ENCODE results near the gene ARMC8.

Gene ARMC8

GRCh38 chr3:138282836-138283235, 95.7 kb downstream of the ARMC8 start:
- H3K4me1 ChIP-seq (ENCODE audit: control insufficient read depth in 1 of 2, insufficient read depth in 2 of 2, low read length in 2 of 2) = no peaks in the 10 kb centered on the region
- no peaks in the 10 kb centered on the region for H3K9me3 ChIP-seq (ENCODE audit: control insufficient read depth in 1 of 2, low read length in 2 of 2)
- H3K4me3 ChIP-seq (ENCODE audit: low read depth in 1 of 2, low read length in 2 of 2) = no peak overlapping the region
- H3K27ac ChIP-seq (ENCODE audit: low read length) = no peak overlapping the region
- H3K36me3 ChIP-seq (ENCODE audit: control insufficient read depth in 1 of 2, insufficient read depth in 2 of 2, low read length in 2 of 2) = peaks cover 26 to 49% of the 10 kb centered on the region in 2 donors
- no peaks in the 10 kb centered on the region for H3K27me3 ChIP-seq (ENCODE audit: low read depth, low read length)

DNA sequence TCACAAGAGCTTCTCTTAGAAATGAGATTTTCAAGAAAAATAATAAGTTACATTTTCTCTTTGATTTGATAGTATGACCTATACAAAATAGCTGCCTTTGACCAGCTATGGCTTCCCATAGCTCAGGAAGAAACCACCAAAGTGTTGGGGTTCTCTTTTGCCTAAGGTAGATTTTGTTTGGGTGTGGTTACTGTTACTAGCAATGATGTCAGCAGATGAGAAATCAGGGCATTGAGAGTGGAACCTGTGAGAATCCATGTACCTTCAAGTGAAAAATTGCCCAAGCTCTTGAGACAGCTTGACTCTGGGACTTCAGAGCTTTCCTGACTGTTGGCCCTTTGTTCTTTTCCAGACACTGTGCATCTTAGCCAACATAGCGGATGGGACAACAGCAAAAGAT, 97.0 kb downstream of the ARMC8 start:
- H3K36me3 ChIP-seq (ENCODE audit: control insufficient read depth in 1 of 2, insufficient read depth in 2 of 2, low read length in 2 of 2) = peaks cover 34 to 59% of the 10 kb centered on the region in 2 donors
- H3K4me3 ChIP-seq (ENCODE audit: low read depth in 1 of 2, low read length in 2 of 2) = no peak overlapping the region
- no peaks in the 10 kb centered on the region for H3K9me3 ChIP-seq (ENCODE audit: control insufficient read depth in 1 of 2, low read length in 2 of 2)
- no peaks in the 10 kb centered on the region for H3K27me3 ChIP-seq (ENCODE audit: low read depth, low read length)
- no peaks in the 10 kb centered on the region for H3K4me1 ChIP-seq (ENCODE audit: control insufficient read depth in 1 of 2, insufficient read depth in 2 of 2, low read length in 2 of 2)
- H3K27ac ChIP-seq (ENCODE audit: low read length) = no peak overlapping the region

GRCh38 chr3:138284957-138285477, 97.9 kb downstream of the ARMC8 start:
- Histone ChIP-seq H3K9me3 (ENCODE audit: control insufficient read depth in 1 of 2, low read length in 2 of 2) (no peaks in the 10 kb centered on the region), H3K27ac (ENCODE audit: low read length) (no peak overlapping the region), H3K36me3 (ENCODE audit: control insufficient read depth in 1 of 2, insufficient read depth in 2 of 2, low read length in 2 of 2) (peaks cover 44 to 68% of the 10 kb centered on the region in 2 donors), H3K27me3 (ENCODE audit: low read depth, low read length) (no peaks in the 10 kb centered on the region), H3K4me3 (ENCODE audit: low read depth in 1 of 2, low read length in 2 of 2) (no peak overlapping the region), H3K4me1 (ENCODE audit: control insufficient read depth in 1 of 2, insufficient read depth in 2 of 2, low read length in 2 of 2) (no peaks in the 10 kb centered on the region)

DNA sequence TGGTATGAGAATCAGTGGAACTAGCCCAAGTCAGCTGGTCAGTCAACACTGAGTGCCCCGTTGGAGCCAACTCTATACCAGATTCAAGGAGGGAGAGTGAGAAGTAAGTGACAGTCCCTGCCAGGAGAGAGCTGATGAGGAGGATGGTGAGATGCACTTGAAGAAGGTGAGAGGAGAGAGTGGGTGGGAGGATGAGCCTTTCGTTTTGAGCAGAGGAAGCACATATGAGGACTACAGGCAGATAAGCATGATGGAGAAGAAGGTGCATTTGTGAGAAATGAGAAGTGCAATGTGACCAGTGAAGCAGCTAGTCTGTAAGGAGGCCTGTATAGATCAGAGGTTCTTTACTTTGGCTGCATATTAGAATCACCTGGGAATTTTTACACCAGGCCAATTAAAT, 102.2 kb downstream of the ARMC8 start:
- H3K4me3 ChIP-seq (ENCODE audit: low read depth in 1 of 2, low read length in 2 of 2) = no peak overlapping the region
- no peaks in the 10 kb centered on the region for H3K9me3 ChIP-seq (ENCODE audit: control insufficient read depth in 1 of 2, low read length in 2 of 2)
- H3K4me1 ChIP-seq (ENCODE audit: control insufficient read depth in 1 of 2, insufficient read depth in 2 of 2, low read length in 2 of 2) = no peaks in the 10 kb centered on the region
- no peaks in the 10 kb centered on the region for H3K27me3 ChIP-seq (ENCODE audit: low read depth, low read length)
- no peak overlapping the region for H3K27ac ChIP-seq (ENCODE audit: low read length)
- peaks cover 59 to 88% of the 10 kb centered on the region in 2 donors for H3K36me3 ChIP-seq (ENCODE audit: control insufficient read depth in 1 of 2, insufficient read depth in 2 of 2, low read length in 2 of 2)

DNA sequence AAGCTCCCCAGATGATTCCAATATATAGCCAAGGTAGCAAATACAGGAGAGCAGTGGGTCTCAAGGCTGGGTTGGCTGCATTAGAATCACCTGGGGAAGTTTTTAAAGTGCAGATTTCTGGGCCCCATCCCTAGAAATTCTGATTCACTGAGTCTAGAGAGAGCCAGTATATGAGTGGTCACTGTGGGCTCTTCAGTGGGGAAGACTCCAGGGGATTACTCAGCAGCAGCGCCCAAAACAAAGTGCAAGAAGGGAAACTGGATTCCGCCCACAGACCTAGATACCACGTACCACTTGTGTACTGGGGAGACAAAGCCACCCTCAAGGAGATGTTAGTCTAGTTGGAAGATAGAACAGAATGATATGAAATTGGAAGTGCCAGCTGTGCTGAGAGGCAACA, 102.6 kb downstream of the ARMC8 start:
- Histone ChIP-seq H3K4me3 (ENCODE audit: low read depth in 1 of 2, low read length in 2 of 2) (no peak overlapping the region), H3K27me3 (ENCODE audit: low read depth, low read length) (no peaks in the 10 kb centered on the region), H3K36me3 (ENCODE audit: control insufficient read depth in 1 of 2, insufficient read depth in 2 of 2, low read length in 2 of 2) (peaks cover 56 to 86% of the 10 kb centered on the region in 2 donors), H3K4me1 (ENCODE audit: control insufficient read depth in 1 of 2, insufficient read depth in 2 of 2, low read length in 2 of 2) (no peaks in the 10 kb centered on the region), H3K9me3 (ENCODE audit: control insufficient read depth in 1 of 2, low read length in 2 of 2) (no peaks in the 10 kb centered on the region), H3K27ac (ENCODE audit: low read length) (no peak overlapping the region)

DNA sequence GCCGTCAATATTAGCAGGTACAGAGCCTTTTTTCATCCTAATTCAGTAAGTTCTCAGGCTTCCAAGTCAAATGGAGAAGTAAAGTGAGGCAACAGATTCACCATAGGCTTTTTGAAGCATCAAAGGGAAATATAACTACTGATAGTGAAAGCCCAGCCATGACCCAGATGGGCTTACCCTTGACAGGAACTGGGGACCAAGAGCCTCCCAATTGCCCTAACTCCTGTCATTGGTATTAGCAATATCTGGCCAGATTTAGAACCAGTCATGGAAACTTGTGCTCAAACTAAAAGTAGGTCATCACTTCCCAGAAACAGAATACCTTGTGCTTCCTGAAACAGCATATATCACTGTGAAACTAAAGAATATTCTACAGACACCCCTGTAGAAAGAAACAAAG, 109.5 kb downstream of the ARMC8 start:
- H3K27me3 ChIP-seq (ENCODE audit: low read depth, low read length) = no peaks in the 10 kb centered on the region
- no peak overlapping the region for H3K4me3 ChIP-seq (ENCODE audit: low read depth in 1 of 2, low read length in 2 of 2)
- H3K27ac ChIP-seq (ENCODE audit: low read length) = no peak overlapping the region
- peaks cover 31 to 63% of the 10 kb centered on the region in 2 donors for H3K36me3 ChIP-seq (ENCODE audit: control insufficient read depth in 1 of 2, insufficient read depth in 2 of 2, low read length in 2 of 2)
- no peaks in the 10 kb centered on the region for H3K4me1 ChIP-seq (ENCODE audit: control insufficient read depth in 1 of 2, insufficient read depth in 2 of 2, low read length in 2 of 2)
- H3K9me3 ChIP-seq (ENCODE audit: control insufficient read depth in 1 of 2, low read length in 2 of 2) = no peaks in the 10 kb centered on the region

DNA sequence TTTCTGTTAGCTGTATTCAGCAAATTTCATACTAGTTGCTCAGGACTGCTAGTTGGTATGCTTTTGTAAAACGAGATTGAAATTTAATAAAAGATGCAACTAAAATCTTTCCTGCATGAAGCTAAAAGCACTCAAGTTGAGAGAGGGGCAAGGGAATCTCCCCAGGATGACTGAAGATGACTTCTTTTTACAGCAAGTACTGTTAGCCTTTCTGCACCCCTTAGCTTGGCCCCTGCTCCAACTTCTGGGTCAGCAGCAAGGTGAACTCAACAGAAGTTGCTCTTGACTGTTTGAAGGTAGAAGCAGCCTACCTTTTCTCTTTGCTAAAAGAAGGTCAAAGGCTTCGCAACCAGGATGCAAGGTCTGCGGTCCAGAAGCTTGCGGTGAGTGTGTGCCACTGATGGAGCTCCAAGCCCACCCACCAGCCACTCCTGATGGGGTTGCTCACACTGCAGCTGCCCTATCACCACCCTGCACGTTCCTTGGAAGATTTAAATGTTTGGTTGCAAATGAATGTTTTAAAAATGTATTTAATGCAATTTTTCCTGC, 110.0 kb downstream of the ARMC8 start:
- H3K36me3 ChIP-seq (ENCODE audit: control insufficient read depth in 1 of 2, insufficient read depth in 2 of 2, low read length in 2 of 2) = peaks cover 31 to 60% of the 10 kb centered on the region in 2 donors

DNA sequence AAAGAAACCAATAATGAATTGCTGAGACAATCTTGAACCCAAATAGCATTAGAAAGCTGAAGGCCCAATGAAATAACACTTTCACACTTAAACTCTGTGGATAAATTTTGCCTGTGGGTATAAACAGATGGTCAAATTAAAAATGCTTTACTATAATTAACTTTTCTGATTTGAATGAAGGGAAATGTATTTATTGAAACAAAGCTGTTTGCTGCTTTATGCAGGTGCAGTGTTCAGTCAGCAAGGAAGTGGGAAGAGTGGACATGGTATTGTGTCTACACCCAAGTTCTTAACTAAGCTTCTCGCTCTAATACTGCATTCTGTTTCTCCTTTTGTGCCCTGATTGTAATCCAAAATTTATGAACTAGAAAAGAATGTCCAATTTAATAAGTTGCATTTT, 110.8 kb downstream of the ARMC8 start:
- H3K36me3 ChIP-seq (ENCODE audit: control insufficient read depth in 1 of 2, insufficient read depth in 2 of 2, low read length in 2 of 2) = peaks cover 25 to 53% of the 10 kb centered on the region in 2 donors

More for the DNA sequence above, 110.0 kb downstream of the ARMC8 start:
- H3K27ac ChIP-seq (ENCODE audit: low read length) = no peak overlapping the region
- H3K4me1 ChIP-seq (ENCODE audit: control insufficient read depth in 1 of 2, insufficient read depth in 2 of 2, low read length in 2 of 2) = no peaks in the 10 kb centered on the region
- no peak overlapping the region for H3K4me3 ChIP-seq (ENCODE audit: low read depth in 1 of 2, low read length in 2 of 2)
- no peaks in the 10 kb centered on the region for H3K27me3 ChIP-seq (ENCODE audit: low read depth, low read length)
- H3K9me3 ChIP-seq (ENCODE audit: control insufficient read depth in 1 of 2, low read length in 2 of 2) = no peaks in the 10 kb centered on the region

DNA sequence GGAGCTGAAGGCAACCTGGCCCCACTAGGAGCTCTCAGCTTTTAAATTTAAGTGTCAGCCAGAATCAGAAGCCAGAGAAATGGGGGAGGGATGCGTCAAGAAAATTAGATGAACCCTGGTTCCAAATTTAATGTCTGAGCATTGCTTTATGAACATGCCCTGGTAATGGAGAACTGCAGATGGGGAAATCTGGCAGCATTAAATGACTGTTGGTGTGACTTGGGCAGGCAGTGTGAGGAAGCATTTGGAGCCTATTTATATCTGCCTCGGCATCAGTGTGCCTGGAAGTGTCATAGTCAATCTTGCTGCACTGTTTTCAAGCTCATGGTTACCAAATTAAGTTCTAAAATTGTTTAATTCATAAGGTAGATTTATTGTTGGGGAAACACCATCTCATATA, 113.5 kb downstream of the ARMC8 start:
- H3K4me3 ChIP-seq (ENCODE audit: low read depth in 1 of 2, low read length in 2 of 2) = no peak overlapping the region
- no peaks in the 10 kb centered on the region for H3K4me1 ChIP-seq (ENCODE audit: control insufficient read depth in 1 of 2, insufficient read depth in 2 of 2, low read length in 2 of 2)
- H3K9me3 ChIP-seq (ENCODE audit: control insufficient read depth in 1 of 2, low read length in 2 of 2) = no peaks in the 10 kb centered on the region
- no peaks in the 10 kb centered on the region for H3K27me3 ChIP-seq (ENCODE audit: low read depth, low read length)
- H3K36me3 ChIP-seq (ENCODE audit: control insufficient read depth in 1 of 2, insufficient read depth in 2 of 2, low read length in 2 of 2) = peaks cover 18 to 28% of the 10 kb centered on the region in 2 donors
- no peak overlapping the region for H3K27ac ChIP-seq (ENCODE audit: low read length)

More for the DNA sequence above, 110.8 kb downstream of the ARMC8 start:
- Histone ChIP-seq H3K27ac (ENCODE audit: low read length) (no peak overlapping the region), H3K27me3 (ENCODE audit: low read depth, low read length) (no peaks in the 10 kb centered on the region), H3K4me3 (ENCODE audit: low read depth in 1 of 2, low read length in 2 of 2) (no peak overlapping the region), H3K4me1 (ENCODE audit: control insufficient read depth in 1 of 2, insufficient read depth in 2 of 2, low read length in 2 of 2) (no peaks in the 10 kb centered on the region), H3K9me3 (ENCODE audit: control insufficient read depth in 1 of 2, low read length in 2 of 2) (no peaks in the 10 kb centered on the region)

DNA sequence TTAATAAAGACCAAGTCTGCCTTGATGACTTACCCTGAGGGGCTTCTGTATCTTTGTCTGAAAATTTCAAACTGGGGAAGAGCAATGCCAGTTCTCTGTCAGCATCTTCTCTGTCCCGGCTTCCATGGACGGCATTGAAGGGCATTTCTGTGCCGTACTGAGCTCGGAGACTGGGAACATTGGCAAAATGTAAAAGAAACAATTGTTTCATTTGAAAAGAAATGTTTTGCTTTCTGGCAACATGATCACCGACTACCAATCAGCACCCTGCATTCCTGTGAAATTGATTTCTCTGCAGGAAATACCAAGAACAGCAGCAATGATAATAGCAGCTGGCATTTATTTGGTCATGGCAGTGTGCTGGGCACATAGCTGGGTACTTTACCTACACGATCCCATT, 116.4 kb downstream of the ARMC8 start:
- Histone ChIP-seq H3K27ac (ENCODE audit: low read length) (no peak overlapping the region), H3K4me1 (ENCODE audit: control insufficient read depth in 1 of 2, insufficient read depth in 2 of 2, low read length in 2 of 2) (no peaks in the 10 kb centered on the region), H3K36me3 (ENCODE audit: control insufficient read depth in 1 of 2, insufficient read depth in 2 of 2, low read length in 2 of 2) (peaks cover 1 to 9% of the 10 kb centered on the region in 2 donors), H3K4me3 (ENCODE audit: low read depth in 1 of 2, low read length in 2 of 2) (no peak overlapping the region), H3K27me3 (ENCODE audit: low read depth, low read length) (no peaks in the 10 kb centered on the region), H3K9me3 (ENCODE audit: control insufficient read depth in 1 of 2, low read length in 2 of 2) (peaks cover 5 to 8% of the 10 kb centered on the region in 2 donors)

DNA sequence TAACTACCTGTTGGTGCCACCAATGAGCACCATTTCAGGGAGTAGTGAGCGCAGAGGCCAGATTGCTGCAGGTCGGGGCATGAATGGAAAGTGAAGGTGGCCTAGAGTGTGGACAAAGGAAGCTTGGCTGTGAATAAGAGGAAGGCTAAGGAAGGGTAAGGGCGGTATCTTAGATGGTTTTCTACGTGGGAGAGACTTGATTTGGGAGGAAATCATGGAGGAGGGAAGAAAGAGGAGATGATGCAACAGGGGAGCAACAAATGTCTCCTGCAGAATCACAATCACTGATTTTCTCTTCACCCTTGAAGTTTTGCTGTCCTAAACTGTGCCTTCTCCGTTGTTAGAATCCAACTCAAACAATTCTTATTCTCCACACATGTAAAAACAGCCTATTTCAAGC, 120.8 kb downstream of the ARMC8 start:
- Histone ChIP-seq H3K27ac (ENCODE audit: low read length) (no peak overlapping the region), H3K36me3 (ENCODE audit: control insufficient read depth in 1 of 2, insufficient read depth in 2 of 2, low read length in 2 of 2) (no peaks in the 10 kb centered on the region), H3K9me3 (ENCODE audit: control insufficient read depth in 1 of 2, low read length in 2 of 2) (peaks cover 8 to 15% of the 10 kb centered on the region in 2 donors), H3K27me3 (ENCODE audit: low read depth, low read length) (no peaks in the 10 kb centered on the region), H3K4me1 (ENCODE audit: control insufficient read depth in 1 of 2, insufficient read depth in 2 of 2, low read length in 2 of 2) (no peaks in the 10 kb centered on the region), H3K4me3 (ENCODE audit: low read depth in 1 of 2, low read length in 2 of 2) (no peak overlapping the region)

GRCh38 chr3:138308783-138309182, 121.7 kb downstream of the ARMC8 start:
- no peaks in the 10 kb centered on the region for H3K36me3 ChIP-seq (ENCODE audit: control insufficient read depth in 1 of 2, insufficient read depth in 2 of 2, low read length in 2 of 2)

More at GRCh38 chr3:138308783-138309182, 121.7 kb downstream of the ARMC8 start:
- peaks cover 8 to 15% of the 10 kb centered on the region in 2 donors for H3K9me3 ChIP-seq (ENCODE audit: control insufficient read depth in 1 of 2, low read length in 2 of 2)
- H3K27ac ChIP-seq (ENCODE audit: low read length) = no peak overlapping the region
- H3K27me3 ChIP-seq (ENCODE audit: low read depth, low read length) = no peaks in the 10 kb centered on the region
- H3K4me3 ChIP-seq (ENCODE audit: low read depth in 1 of 2, low read length in 2 of 2) = no peak overlapping the region
- H3K4me1 ChIP-seq (ENCODE audit: control insufficient read depth in 1 of 2, insufficient read depth in 2 of 2, low read length in 2 of 2) = no peaks in the 10 kb centered on the region

Measured in muscle layer of duodenum (tissue), 2 donors.